Spleen (tissue), 11 donors: Measurements from ENCODE around the gene USP54. TPM values are rescaled to one million over a fixed set of nuclear protein-coding genes. Genes with fewer than 3 reads are reported as not detected.

Source experiments
- DNase-seq: peaks from one replicate; pipeline ENCODE4 v3.0.0-alpha.2; 2020
- H3K27ac ChIP-seq, 8 donors: fragments of 200-600 bp; sonication (generic) in 7 of 8; 1 replicate in 4 of 8; 2 replicates in 4 of 8; pipeline versions ENCODE4 v1.5.0 to v1.8.0; 2016 to 2021; ENCODE audit warnings: inconsistent platforms in 4 of 8, mild to moderate bottlenecking in 4 of 8, moderate library complexity in 1 of 8
- H3K27me3 ChIP-seq, 7 donors: fragments of 200-600 bp; sonication (generic) in 6 of 7; replicated peaks in 1 of 7; 1 replicate in 4 of 7; 2 replicates in 3 of 7; pipeline versions ENCODE4 v1.5.0 to v1.8.0; 2016 to 2021; ENCODE audit warnings: inconsistent platforms in 3 of 7, mild to moderate bottlenecking in 1 of 7
- H3K36me3 ChIP-seq, 6 donors: fragments of 200-600 bp; sonication (generic) in 5 of 6; 1 replicate in 4 of 6; 2 replicates in 2 of 6; pipeline versions ENCODE4 v1.5.0 to v1.8.0; 2016 to 2021; ENCODE audit warnings: inconsistent platforms in 2 of 6
- H3K4me1 ChIP-seq, 6 donors: fragments of 200-600 bp; sonication (generic) in 5 of 6; 1 replicate in 3 of 6; 2 replicates in 3 of 6; pipeline versions ENCODE4 v1.5.0 to v1.8.0; 2016 to 2021; ENCODE audit warnings: inconsistent platforms in 3 of 6
- H3K4me3 ChIP-seq, 8 donors: fragments of 200-600 bp; sonication (generic) in 7 of 8; 1 replicate in 4 of 8; 2 replicates in 4 of 8; pipeline versions ENCODE4 v1.5.0 to v1.8.0; 2016 to 2021; ENCODE audit warnings: inconsistent platforms in 4 of 8, mild to moderate bottlenecking in 4 of 8, moderate library complexity in 2 of 8
- H3K9me3 ChIP-seq, 8 donors: fragments of 200-600 bp; sonication (generic) in 7 of 8; 1 replicate in 4 of 8; 2 replicates in 4 of 8; pipeline versions ENCODE4 v1.5.0 to v1.8.0; 2016 to 2021; ENCODE audit warnings: inconsistent platforms in 4 of 8
- POLR2A ChIP-seq, 3 donors: fragments of 450-650 bp; IDR thresholded peaks; one replicate each; pipeline ENCODE4 v1.5.1; 2017; ENCODE audit warnings: antibody characterized with exemption in 3 of 3, mild to moderate bottlenecking in 1 of 3
- POLR2AphosphoS5 ChIP-seq, 3 donors: sonication (generic); formaldehyde crosslinking; IDR thresholded peaks; one replicate each; pipeline ENCODE4 v1.5.1; 2017; ENCODE audit warnings: antibody characterized with exemption in 3 of 3
- WGBS, 5 donors: extraction: QIAGEN DNeasy Blood & Tissue Kit in 3 of 5; methylation state at CpG; one replicate each; pipeline versions ENCODE4 v1.1.5 to v1.1.7; 2013 to 2018; 5-methylcytosine and 5-hydroxymethylcytosine counted together
- intact Hi-C: fragments of 100-400 bp; cut with DNase I; formaldehyde crosslinking; loops from one replicate; pipeline ENCODE4 v1.15.0; 2023; ENCODE audit warnings: low total_unique reads
- polyA plus RNA-seq, 3 donors: library from polyadenylated mRNA; stranded (reverse); fragments of 200-250 nt; gene quantifications; one replicate each; pipeline ENCODE4 v1.2.1, GENCODE V29; 2013
- total RNA-seq, 7 donors: library from RNA; depleted of rRNA in 3 of 7; stranded (reverse); fragments of >200 nt in 3 of 7; fragmentation: NEBNext Ultra II Directional in 4 of 7; extraction: Animal tissue kit (Norgen Biotek cat#: 25700) in 4 of 7; gene quantifications; one replicate each; pipeline versions ENCODE4 v1.1.0 to v1.2.1, GENCODE V29; 2016 to 2021
- TF ChIP-seq, protein P1 (sequence below), 11 experiments: fragments of 200-600 bp in 7 of 11; fragments of 450-650 bp in 4 of 11; sonication (generic) in 4 of 11; IDR thresholded peaks in 8 of 11; conservative IDR thresholded peaks in 3 of 11; 1 replicate in 7 of 11; 2 replicates in 4 of 11; pipeline versions ENCODE4 v1.4.0 to v1.8.0; 2016 to 2021; ENCODE audit warnings: antibody characterized with exemption in 11 of 11, inconsistent platforms in 4 of 11, mild to moderate bottlenecking in 1 of 11
- donor health status: healthy with polysubstance abuse.
- donor health status: DM: no; HTN: no; CAD: no; lungs with moderate emphysema.
- donor health status: DM: no; HTN: no; CAD: no.
- donor health status: Bipolar disorder and iron deficiency.
- donor health status: healthy.
- donor health status: DM: no; HTN: no; CAD: no.
- donor health status: DM: yes; HTN: yes; CAD: no.

Gene USP54
- total and polyA plus RNA-seq, 10 donors, result 1.1 to 16.8 (median 8.9) TPM

DNA sequence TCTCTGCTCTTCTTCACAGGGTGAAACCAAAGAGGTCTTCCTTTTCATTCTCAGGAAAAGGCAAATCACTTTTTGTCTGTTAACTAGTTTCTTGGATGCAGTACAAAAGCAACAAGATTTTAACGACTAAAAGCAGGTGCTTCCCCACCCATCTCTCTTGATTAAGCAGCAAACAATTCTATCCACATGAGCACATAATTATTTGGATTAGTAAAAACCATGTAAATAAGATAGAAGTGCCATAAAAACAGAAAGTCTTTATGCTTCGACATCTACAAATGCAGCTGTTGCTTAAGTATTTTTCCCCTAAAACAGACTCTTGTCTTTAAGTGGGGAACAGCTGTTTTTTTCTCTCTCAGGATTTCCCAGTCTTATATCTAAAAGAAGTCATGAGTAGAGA lies 37.4 kb downstream of the USP54 start:
- no peak for DNase-seq
- Histone ChIP-seq H3K4me1 (no peaks in the 10 kb centered on the region), H3K27ac (no peak overlapping the region), H3K9me3 (no peaks in the 10 kb centered on the region), H3K4me3 (no peak overlapping the region), H3K36me3 (no peaks in the 10 kb centered on the region), H3K27me3 (no peaks in the 10 kb centered on the region)
- TF ChIP-seq POLR2A (IDR thresholded peaks at IDR 0.05), result no peak
- TF ChIP-seq POLR2AphosphoS5 (IDR thresholded peaks at IDR 0.05), result no peak
- TF ChIP-seq, protein P1, sequence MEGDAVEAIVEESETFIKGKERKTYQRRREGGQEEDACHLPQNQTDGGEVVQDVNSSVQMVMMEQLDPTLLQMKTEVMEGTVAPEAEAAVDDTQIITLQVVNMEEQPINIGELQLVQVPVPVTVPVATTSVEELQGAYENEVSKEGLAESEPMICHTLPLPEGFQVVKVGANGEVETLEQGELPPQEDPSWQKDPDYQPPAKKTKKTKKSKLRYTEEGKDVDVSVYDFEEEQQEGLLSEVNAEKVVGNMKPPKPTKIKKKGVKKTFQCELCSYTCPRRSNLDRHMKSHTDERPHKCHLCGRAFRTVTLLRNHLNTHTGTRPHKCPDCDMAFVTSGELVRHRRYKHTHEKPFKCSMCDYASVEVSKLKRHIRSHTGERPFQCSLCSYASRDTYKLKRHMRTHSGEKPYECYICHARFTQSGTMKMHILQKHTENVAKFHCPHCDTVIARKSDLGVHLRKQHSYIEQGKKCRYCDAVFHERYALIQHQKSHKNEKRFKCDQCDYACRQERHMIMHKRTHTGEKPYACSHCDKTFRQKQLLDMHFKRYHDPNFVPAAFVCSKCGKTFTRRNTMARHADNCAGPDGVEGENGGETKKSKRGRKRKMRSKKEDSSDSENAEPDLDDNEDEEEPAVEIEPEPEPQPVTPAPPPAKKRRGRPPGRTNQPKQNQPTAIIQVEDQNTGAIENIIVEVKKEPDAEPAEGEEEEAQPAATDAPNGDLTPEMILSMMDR (IDR thresholded peaks at IDR 0.05 in 8 of 11, conservative IDR thresholded peaks at IDR 0.05 in 3 of 11), result no peak
- WGBS, 5 donors, result 53 to 76% (median 66%) methylated on average over 2 of the region's 2 CpGs
- intact Hi-C loops, result no loop called here

DNA sequence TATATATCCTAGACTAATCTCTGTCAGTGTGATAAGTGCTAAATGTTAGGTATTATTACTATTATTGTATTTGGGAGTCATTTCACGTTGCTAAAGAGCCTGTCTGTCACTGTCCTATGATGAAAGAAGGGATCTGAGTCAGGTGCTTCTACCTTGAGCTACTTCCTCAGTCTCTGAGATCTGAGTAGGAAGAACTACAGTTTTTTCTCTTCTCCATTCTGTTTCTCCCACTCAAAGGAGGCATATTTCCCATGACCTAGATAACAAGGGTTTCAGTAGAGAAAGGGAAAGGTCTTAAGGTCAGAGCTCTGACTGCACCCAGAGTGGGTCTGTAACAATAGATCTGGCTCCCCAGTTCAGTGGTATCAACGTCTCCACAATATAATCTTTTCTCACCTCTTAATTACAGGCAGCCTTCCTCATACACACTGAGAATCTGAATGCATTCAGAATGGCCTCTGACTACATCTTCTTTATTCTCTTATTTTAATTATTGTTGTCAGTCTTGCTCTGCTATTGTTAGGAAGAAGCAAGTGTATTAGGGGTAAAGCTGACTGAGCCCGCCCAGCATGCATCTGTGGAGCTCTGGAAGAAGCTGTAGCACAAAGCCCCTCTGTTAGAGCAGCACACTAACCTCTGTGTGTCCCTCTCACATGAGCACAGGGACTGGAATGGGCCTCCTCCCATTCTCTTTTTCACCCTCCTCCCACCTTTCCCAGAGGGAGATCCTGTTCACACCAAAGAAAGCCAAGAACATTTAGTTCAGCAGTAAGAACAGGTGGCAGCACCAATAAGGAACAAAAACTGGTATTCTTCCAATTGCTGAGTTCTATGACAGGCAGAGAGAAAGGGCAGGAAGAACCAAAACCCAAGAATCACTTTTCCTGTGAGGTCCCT lies 38.1 kb downstream of the USP54 start:
- 68 to 88% (median 76%) methylated on average over 3 of the region's 3 CpGs for WGBS, 5 donors
- no peak for DNase-seq
- no peak overlapping the region for H3K27ac ChIP-seq
- no peaks in the 10 kb centered on the region for H3K36me3 ChIP-seq
- no peaks in the 10 kb centered on the region for H3K4me1 ChIP-seq
- TF ChIP-seq POLR2A (IDR thresholded peaks at IDR 0.05), result no peak
- TF ChIP-seq, protein P1 (IDR thresholded peaks at IDR 0.05 in 8 of 11, conservative IDR thresholded peaks at IDR 0.05 in 3 of 11), result no peak
- TF ChIP-seq POLR2AphosphoS5 (IDR thresholded peaks at IDR 0.05), result no peak
- H3K27me3 ChIP-seq, result no peaks in the 10 kb centered on the region
- no peaks in the 10 kb centered on the region for H3K9me3 ChIP-seq
- intact Hi-C loops, result no loop called here
- H3K4me3 ChIP-seq, result no peak overlapping the region

DNA sequence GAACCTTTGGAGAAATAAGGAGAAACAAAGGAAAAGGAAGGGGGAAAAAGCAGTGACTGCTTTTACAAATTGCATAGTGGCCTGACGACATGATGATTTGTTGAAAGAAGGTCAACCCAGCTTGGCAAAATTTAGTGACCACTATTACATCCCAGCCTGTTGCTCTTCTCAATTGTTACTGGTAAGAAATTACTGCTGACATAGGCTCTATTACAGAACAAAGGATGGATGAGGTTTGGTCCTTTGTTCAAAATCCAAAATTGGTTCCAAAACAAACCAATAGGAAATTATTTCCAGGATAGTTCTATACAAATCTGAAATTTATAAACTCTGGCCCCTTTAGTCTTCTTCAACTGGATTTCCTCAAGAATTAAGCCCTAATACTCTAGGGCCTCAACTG lies 39.6 kb downstream of the USP54 start:
- TF ChIP-seq, protein P1 (IDR thresholded peaks at IDR 0.05 in 8 of 11, conservative IDR thresholded peaks at IDR 0.05 in 3 of 11), result no peak
- TF ChIP-seq POLR2AphosphoS5 (IDR thresholded peaks at IDR 0.05), result no peak
- WGBS, 5 donors, result 87 to 100% (median 96%) methylated on average over 1 of the region's 1 CpG
- no peaks in the 10 kb centered on the region for H3K27me3 ChIP-seq
- no peaks in the 10 kb centered on the region for H3K9me3 ChIP-seq
- no peak for DNase-seq
- no peak overlapping the region for H3K4me3 ChIP-seq
- intact Hi-C loops, result no loop called here
- H3K36me3 ChIP-seq, result no peaks in the 10 kb centered on the region
- H3K27ac ChIP-seq, result no peak overlapping the region
- H3K4me1 ChIP-seq, result no peaks in the 10 kb centered on the region

DNA sequence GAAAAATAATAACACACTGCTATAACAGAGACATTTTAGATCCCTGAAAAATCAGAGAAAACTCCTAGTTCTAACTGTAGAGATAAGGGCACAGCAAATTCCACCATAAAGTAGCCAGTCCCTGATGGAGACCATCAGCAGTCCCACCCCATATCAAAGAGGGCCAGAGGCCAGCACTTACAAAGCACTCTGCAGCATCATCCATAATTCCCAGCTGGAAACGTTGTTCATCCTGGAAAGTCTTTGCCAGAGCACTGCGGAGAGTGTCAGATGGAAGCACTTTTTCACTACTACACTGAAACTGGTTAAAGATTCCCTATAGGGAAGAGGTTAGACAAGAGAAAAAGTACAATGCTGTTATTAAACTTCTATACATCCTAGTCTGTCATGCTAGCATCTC lies 45.8 kb downstream of the USP54 start:
- 79 to 95% (median 86%) methylated on average over 2 of the region's 2 CpGs for WGBS, 5 donors
- TF ChIP-seq, protein P1 (IDR thresholded peaks at IDR 0.05 in 8 of 11, conservative IDR thresholded peaks at IDR 0.05 in 3 of 11), result no peak
- TF ChIP-seq POLR2AphosphoS5 (IDR thresholded peaks at IDR 0.05) (no peak), POLR2A (IDR thresholded peaks at IDR 0.05) (no peak)
- no peaks in the 10 kb centered on the region for H3K9me3 ChIP-seq
- H3K36me3 ChIP-seq, result peaks cover 0 to 22% (median 0%) of the 10 kb centered on the region in 6 donors
- H3K4me3 ChIP-seq, result no peak overlapping the region
- H3K27me3 ChIP-seq, result no peaks in the 10 kb centered on the region
- no peak for DNase-seq
- intact Hi-C loops, result no loop called here
- H3K27ac ChIP-seq, result no peak overlapping the region
- H3K4me1 ChIP-seq, result no peaks in the 10 kb centered on the region
